HG02970 (cell line): Measurements from ENCODE around the gene PROCR.
"Not testable (repeated sequence)": the region's sequence is repeated elsewhere in the genome, so short reads cannot be mapped to it uniquely, and the experiment has no call there.

Experiments
- ATAC-seq: cut with Tn5 transposase; IDR thresholded peaks from one replicate; pipeline ENCODE4 v1.9.1; 2021; ENCODE audit warnings: mild to moderate bottlenecking, moderate library complexity, moderate number of reproducible peaks; ENCODE audit not compliant: unreplicated experiment, low FRiP score

PROCR gene

GRCh38 chr20:35191419-35192117, 19.7 kb downstream of the PROCR start:
- no peak for ATAC-seq

GRCh38 chr20:35192118-35192872, 20.4 kb downstream of the PROCR start:
- no peak for ATAC-seq

GRCh38 chr20:35193031-35193791, 21.3 kb downstream of the PROCR start:
- ATAC-seq: not testable (repeated sequence)

GRCh38 chr20:35196313-35196712, 24.4 kb downstream of the PROCR start:
- ATAC-seq: no peak

- no peak for ATAC-seq
Observed at GRCh38 chr20:35199740-35200139, 27.9 kb downstream of the PROCR start.

GRCh38 chr20:35200267-35200666, 28.4 kb downstream of the PROCR start:
- no peak for ATAC-seq

GRCh38 chr20:35201467-35201866, 29.6 kb downstream of the PROCR start:
- not testable (repeated sequence) for ATAC-seq

GRCh38 chr20:35206802-35207201, 34.9 kb downstream of the PROCR start:
- no peak for ATAC-seq

GRCh38 chr20:35207950-35208611, 36.2 kb downstream of the PROCR start:
- no peak for ATAC-seq

GRCh38 chr20:35215066-35215956, 43.4 kb downstream of the PROCR start:
- no peak for ATAC-seq

GRCh38 chr20:35216541-35216940, 44.7 kb downstream of the PROCR start:
- no peak for ATAC-seq

GRCh38 chr20:35223941-35224340, 52.1 kb downstream of the PROCR start:
- no peak for ATAC-seq

- no peak for ATAC-seq
Observed at GRCh38 chr20:35224536-35224935, 52.7 kb downstream of the PROCR start.

- ATAC-seq: no peak
Observed at GRCh38 chr20:35225319-35226125, 53.6 kb downstream of the PROCR start.

- no peak for ATAC-seq
Observed at GRCh38 chr20:35226126-35226883, 54.4 kb downstream of the PROCR start, which contains the start of gene MMP24. TSS of gene MMP24 (plus strand) at chr20:35226690. CDS start at chr20:35226739, 49 bp downstream.
